Measurements from ENCODE around the gene SCN3A.

Gene SCN3A

GRCh38 chr2:165203689-165204559, at the start of gene SCN3A:
TSS of gene SCN3A (minus strand) at chr2:165204050. CDS start at chr2:165176394, 27,656 bp downstream.
- TF ChIP-seq CTCF (IDR thresholded peaks at IDR 0.05; ENCODE audit: borderline replicate concordance, control extremely low read depth, extremely low read depth, insufficient read depth, missing control alignments), result peak; percentile 69
- DNase-seq (ENCODE audit: low spot score), result no peak
- in situ Hi-C loops (cut with MboI; ENCODE audit: low sequenced_read_pairs, unreplicated experiment), result loop anchor here (10.0 to 25.0 kb wide), 2 partner anchors 199 to 467 kb away; no protein-coding TSS in a partner anchor

- in situ Hi-C loops (cut with MboI; ENCODE audit: low sequenced_read_pairs, unreplicated experiment), result no loop called here
- no peak for TF ChIP-seq CTCF (IDR thresholded peaks at IDR 0.05; ENCODE audit: borderline replicate concordance, control extremely low read depth, extremely low read depth, insufficient read depth, missing control alignments)
- no peak for DNase-seq (ENCODE audit: low spot score)
Observed at GRCh38 chr2:165253178-165253577, 49.3 kb upstream of the SCN3A start.

GRCh38 chr2:165251366-165251765, 47.5 kb upstream of the SCN3A start:
- in situ Hi-C loops (cut with MboI; ENCODE audit: low sequenced_read_pairs, unreplicated experiment), result no loop called here
- DNase-seq (ENCODE audit: low spot score), result no peak
- TF ChIP-seq CTCF (IDR thresholded peaks at IDR 0.05; ENCODE audit: borderline replicate concordance, control extremely low read depth, extremely low read depth, insufficient read depth, missing control alignments), result no peak

GRCh38 chr2:165248238-165248637, 44.4 kb upstream of the SCN3A start:
- TF ChIP-seq CTCF (IDR thresholded peaks at IDR 0.05; ENCODE audit: borderline replicate concordance, control extremely low read depth, extremely low read depth, insufficient read depth, missing control alignments), result no peak
- no peak for DNase-seq (ENCODE audit: low spot score)
- in situ Hi-C loops (cut with MboI; ENCODE audit: low sequenced_read_pairs, unreplicated experiment), result no loop called here

GRCh38 chr2:165245081-165245793, 41.4 kb upstream of the SCN3A start:
- in situ Hi-C loops (cut with MboI; ENCODE audit: low sequenced_read_pairs, unreplicated experiment), result no loop called here
- no peak for DNase-seq (ENCODE audit: low spot score)
- no peak for TF ChIP-seq CTCF (IDR thresholded peaks at IDR 0.05; ENCODE audit: borderline replicate concordance, control extremely low read depth, extremely low read depth, insufficient read depth, missing control alignments)

GRCh38 chr2:165240916-165241315, 37.1 kb upstream of the SCN3A start:
- in situ Hi-C loops (cut with MboI; ENCODE audit: low sequenced_read_pairs, unreplicated experiment), result no loop called here
- no peak for TF ChIP-seq CTCF (IDR thresholded peaks at IDR 0.05; ENCODE audit: borderline replicate concordance, control extremely low read depth, extremely low read depth, insufficient read depth, missing control alignments)
- no peak for DNase-seq (ENCODE audit: low spot score)
